GM21723 (cell line): ENCODE data around the gene STIM1.
"Not testable (repeated sequence)": the region's sequence is repeated elsewhere in the genome, so short reads cannot be mapped to it uniquely, and the experiment has no call there.

Source experiments
- ATAC-seq: cut with Tn5 transposase; IDR thresholded peaks from one replicate; pipeline ENCODE4 v1.9.1; 2021; ENCODE audit warnings: mild to moderate bottlenecking, moderate library complexity; ENCODE audit not compliant: unreplicated experiment

STIM1 gene

DNA sequence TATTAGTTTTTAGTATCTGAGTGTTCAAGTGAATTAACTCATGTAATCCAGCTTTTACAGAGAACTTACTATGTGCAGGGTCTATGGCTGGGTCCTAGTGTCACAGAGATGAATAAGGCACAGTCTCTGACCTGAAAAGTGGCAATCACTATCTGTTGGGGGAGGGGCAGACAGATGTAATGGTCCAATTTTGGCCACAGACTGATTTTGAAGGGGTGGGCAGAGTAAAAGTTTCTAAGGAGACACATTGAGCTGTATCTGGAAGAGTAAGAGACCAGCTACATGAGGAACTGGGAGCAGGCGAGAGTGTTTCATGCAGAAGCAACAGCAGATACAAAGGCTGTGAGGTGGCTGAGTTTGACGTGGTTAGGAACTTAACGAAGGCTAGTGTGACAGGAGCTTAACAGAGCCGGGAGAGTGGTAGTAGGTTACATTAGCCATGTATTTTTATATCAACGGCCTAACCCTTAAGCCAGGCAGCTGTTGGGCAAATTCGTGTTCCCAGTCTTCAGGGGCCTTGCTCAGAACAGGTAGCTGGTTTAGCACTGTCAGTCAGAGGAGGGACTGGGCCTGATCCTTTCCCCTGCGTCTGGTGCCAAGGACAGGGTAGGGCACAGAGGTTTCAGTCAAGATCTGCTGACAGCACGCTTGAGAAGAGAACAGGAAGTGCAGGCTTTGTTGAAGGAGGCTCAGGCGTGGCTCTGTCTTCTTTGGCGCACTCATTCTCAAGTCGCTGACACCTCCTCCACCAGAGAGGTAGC is 1.4 kb upstream of the STIM1 start:
- ATAC-seq = peak; percentile 42

DNA sequence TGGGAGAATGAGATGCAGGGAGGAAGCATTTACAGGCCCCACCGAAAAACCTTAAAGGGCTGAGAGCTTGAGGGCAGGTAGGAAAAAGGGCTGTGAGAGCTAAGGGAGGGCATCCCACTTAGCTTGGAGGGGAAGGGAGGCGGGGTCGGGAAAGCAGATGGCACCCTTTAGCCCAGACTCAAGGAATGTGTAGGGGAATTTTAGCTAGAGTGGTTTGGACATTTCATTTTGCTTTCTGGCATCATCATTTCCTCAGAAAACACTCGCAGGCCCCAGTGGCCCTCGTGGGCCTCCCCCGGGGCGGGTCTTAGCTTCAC is 846 bp upstream of the STIM1 start:
- no peak for ATAC-seq

DNA sequence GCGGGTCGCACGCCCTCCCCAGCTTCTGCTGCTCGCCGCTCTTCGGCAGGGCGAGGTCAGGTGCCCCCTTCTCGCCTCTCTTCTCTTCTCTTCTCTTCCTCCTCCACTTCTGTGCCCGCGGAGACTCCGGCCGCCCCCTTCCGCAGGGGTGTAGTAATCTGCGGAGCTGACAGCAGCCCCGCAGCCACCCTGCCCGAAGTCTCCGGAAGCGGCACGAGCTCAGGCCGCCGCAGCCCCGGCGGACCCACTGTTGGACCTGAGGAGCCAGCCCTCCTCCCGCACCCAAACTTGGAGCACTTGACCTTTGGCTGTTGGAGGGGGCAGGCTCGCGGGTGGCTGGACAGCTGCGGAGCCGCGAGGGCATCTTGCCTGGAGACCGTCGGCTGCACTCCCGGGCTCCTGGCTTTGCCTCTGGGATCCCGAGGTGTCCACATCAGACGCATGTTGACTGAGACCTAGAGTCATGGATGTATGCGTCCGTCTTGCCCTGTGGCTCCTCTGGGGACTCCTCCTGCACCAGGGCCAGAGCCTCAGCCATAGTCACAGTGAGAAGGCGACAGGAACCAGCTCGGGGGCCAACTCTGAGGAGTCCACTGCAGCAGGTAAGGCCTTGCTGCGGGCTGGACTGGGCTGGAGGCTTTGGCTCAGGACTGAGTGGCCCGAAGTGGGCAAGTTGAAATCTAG is 486 bp downstream of the STIM1 start:
- peak; percentile 17 for ATAC-seq

DNA sequence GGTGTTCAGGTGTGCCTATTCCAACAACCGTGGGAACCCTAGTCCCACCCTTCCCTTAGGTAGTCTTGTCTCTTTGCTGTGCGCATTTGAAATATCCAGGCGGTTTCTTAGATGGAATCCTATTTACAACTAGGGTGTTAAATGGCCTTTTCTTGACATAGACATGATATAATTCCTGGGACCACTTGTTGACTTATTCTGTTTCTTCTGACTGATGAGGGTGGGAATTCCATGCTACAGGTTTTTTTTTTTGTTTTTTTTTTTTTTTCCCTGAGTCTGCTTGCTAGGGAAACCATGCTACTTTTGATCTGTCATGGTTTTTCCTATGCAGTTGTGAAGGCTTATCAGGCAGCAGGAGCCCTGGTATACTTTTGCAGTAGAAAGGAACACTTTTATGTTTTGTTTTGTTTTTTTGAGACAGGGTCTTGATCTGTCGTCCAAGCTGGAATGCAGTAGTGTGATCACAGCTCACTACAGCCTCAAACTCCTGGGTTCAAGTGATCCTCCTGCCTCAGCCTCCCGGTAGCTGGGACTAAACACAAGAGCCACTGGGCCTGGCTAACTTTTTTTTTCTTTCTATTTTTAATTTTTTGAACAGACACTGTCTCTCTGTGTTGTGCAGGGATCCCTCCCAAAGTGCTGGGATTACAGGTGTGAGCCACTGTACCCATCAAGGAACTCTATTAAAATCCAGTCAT is 1.5 kb downstream of the STIM1 start:
- no peak for ATAC-seq

DNA sequence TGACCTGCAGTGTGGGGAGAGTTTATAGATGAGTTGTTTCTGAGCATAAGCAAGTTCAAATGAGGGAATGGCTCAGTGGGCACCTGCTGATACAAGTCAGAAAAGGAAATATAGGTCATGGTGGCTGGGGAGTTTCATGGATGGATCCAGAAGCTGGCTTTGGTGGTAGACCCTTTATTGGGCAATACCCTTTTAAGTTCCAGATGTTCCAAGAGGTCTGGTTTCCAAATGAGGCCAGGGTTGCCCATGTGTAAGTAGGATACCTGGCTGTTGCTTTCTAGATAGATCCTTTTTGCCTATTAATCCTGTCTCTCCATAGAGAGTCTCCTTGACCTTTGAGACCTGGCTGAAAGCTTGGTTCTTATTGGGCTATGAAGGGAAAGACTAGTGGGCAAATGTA is 2.2 kb downstream of the STIM1 start:
- no peak for ATAC-seq

DNA sequence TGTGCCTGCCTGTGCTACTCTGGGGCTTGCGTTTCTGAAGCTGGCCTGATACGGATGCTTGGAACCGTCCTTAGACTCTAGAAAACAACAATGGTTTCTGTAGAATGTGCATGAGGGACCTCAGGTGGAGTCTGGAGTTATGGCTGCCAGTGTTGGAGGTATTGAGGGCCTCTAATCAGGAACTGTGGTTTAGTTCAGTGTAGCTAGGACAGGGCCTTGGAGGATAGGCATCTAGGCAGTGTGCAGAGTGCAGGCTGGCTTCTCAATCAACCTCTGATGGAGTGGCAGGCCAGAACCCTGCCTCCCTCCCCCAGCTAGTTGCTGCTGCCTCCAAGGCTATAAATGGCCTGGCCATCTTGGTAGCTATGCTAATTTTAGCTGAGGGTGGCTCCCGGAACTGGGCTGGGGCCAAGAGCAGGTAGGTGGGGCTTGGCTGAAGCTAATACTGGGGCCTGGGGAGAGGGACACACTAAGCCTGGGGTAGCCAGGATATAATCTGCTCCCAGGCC is 4.0 kb downstream of the STIM1 start:
- peak; percentile 46 for ATAC-seq

DNA sequence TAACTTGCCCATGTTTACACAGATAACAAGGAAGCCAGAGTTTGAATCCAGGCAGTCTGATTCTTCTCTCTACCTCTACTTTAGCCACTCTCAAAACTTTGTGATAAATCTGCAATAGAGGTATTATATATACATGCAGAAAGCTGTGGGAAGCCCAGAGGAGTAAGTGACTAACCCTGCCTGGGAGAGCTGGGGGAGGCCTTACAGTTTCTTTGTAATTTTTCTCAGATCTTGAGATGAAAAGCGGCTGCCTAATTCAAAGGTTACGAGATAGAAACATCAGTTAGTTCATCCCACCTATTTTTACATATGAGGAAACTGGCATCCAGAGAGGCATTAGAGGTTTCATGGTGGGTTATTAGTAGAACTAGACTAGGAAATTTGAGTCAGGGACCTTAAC is 4.9 kb downstream of the STIM1 start:
- ATAC-seq = no peak

DNA sequence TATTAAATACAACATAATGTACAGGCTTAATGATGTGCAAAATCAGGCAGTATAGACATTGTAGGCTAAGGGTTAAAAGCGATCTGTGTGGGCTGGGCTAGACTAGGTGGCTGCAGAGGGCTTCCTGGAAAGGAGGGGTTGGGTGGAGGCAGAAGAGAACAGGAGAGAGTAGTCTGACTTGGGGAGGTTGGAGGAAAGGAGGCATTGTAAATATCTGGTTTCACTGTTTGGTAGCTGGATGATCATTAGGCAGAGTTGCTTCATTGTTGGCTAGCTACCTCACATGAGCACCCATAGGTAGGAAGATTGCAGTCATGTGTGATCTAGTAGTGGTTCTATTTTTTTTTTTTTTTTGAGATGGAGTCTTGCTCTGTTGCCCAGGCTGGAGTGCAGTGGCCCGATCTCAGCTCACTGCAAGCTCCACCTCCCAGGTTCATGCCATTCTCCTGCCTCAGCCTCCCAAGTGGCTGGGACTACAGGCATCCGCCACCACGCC is 5.5 kb downstream of the STIM1 start:
- ATAC-seq = not testable (repeated sequence)

DNA sequence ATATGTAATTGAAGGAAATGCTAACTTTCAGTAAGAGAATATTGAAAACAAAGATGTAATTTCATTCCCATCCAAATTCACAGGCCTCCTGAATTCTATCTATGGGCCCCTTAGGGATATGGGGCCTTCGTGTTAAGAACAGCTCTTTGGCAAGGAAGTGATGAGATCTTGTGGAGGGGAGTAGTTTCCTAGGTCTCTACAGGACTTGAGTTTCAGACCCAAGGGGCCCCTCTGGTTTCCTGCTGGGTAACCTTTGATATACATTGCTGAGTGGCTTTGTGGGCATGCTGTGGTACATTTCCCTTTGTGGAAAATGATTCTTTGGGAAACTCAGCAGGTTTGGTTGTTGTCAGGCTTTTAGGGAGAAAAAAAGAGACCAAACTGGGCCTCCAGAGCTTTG is 6.2 kb downstream of the STIM1 start:
- ATAC-seq = no peak

DNA sequence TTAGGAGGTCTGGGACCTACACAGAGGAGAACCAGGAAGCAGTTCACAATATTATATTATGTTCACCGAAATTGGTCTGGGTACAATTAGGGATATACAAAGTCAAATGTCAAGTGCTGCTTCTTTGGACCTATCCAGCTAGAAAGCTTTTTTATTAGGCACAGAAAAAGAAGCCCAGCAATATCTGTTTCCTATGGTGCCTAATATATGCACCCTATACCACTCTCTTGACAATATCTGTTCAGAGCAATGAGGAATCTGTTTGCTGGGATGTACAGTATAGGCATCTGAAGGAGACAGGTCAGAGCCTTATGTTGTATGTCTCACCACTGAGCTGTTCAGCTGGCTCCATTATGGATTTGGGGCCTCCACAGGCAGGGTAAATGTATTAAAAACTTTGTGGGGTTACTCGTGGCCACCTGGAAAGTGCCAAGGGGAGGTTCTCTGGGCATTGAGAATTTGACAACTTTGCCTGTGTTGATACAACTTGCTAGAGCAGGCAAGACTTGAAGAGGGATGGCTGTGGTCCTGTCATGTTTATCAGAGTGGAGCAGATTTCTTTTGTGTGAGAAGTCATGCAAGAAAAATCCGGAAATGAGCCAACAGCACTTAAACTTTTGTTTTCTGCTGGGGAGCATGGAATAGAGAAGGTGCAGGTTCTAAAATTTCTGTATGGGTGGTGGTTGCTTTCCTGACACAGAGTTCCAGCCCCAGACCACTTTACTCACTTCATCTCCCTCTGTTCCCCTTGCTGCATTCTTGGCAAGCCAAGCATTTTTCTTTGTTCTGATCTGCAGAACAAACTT is 10.1 kb downstream of the STIM1 start:
- ATAC-seq = peak; percentile 38

DNA sequence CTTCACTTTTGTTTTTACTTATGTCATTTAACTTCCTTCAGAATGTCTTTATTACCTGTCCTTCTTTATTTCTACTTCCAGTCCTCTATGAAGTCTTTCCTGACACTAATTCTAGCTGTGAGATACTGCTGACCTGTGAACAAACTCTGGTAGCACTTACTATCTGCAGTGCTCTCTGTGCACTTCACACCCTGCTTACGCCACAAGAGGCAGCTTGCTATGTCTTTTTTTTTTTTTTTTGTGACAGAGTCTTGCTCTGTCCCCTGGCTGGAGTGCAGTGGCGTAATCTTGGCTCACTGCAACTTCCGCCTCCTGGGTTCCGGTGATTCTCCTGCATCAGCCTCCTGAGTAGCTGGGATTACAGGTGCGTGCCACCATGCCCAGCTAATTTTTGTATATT is 10.7 kb downstream of the STIM1 start:
- ATAC-seq = peak; percentile 47

DNA sequence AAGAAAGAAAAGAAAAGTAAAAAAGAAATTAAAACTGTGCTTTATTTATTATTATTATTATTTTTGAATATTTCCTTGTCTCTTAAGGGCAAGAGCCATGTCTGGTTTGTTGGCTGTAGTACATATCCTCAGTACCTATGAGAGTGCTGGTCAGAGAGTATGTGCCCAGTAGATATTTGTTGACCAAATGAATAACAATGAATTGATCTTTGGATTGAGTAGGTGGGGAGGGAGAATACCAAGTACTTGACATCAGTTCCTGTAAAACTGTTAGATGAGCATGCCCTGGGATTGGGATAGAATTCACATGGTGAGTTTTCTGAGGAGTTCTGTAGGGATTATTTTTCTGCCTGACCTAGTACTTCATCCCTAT is 11.4 kb downstream of the STIM1 start:
- no peak for ATAC-seq

DNA sequence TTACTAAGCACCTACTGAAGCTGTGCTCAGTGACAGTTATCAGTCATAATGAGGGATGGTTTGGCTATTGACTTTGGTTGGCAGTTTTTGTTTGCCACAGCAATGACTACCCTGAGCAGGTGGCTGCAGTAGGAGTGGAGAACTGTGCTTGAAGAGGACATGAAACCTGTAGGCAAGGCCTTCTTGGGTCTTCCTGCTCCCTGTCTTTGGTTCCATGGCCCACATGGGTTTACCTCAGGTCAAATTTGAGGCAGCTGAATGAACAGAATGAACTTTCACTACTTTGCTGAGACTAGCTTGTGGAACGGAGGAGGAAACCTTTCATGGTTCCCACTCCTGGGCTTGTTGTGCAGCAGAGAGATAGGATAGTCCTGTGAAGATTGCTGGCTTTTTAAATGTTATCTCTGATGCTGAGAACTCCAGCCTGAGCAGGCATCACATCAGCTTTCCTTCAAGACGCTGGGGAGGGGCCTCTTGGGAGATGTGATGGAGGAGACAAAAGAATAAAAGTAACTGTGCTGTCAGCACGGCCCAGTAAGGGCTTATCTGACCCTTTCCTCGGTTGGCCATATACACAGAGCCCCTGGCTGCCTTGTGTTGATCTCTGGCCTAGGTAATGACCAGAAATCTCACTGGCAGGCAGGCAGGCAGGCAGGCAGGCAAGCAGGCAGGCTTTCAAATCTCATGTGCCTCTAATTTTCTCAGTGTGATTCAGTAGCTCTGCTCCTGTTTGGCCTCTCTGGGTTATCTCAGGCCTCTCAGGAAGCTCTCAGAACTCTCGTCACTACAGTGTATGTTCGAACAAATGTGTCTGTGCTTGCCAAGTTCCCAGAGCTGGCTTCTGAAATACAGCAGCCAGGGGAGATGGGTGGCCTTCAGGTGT is 12.0 kb downstream of the STIM1 start:
- ATAC-seq = peak; percentile 53

DNA sequence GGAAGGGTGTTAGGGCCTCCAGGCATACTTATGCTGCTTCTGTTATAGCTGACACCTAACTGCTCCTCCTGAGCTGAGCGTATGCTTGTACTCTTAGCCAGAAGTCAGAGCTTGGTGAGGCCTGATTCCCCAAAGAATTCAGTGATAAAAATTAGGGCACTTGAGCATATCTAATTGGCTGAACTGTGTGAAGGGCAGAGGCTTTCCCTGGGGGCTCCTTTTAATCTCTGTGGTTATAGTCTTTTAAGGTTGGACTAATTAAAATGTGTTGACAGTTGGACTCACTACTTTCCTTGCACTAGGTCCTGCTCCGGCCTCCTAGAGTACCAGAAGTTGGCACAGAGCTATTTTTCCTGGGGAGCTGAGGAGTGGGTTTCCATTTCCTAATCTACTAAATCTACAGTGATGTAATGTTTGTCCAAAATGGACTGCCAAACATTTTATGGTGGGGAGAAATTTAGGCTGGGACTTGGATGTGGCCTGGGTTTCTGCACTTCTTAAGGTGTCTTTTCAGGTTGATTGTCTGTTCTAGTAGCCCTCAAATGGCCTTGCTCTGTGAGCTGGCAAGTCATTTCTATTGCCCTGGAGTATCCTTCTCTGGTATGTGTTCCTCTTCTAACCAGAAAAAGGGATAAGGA is 18.4 kb downstream of the STIM1 start:
- no peak for ATAC-seq

DNA sequence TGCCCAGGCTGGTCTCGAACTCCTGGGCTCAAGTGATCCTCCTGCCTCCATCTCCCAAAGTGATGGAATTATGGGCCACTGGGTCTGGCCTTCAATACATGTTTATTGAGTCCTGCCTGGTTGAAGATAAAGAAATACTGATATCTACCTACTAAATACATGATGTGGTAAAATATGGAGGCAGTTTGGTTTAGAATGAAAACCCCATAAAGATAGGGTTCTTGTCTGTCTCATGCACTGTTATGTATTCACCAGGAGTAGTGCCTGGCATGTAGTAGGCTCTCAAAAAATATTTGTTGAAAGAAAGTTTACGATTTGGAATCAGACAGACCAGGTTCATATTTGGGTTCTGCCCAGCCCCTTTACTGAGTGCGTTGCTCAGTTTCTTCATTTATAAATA is 21.1 kb downstream of the STIM1 start:
- no peak for ATAC-seq

DNA sequence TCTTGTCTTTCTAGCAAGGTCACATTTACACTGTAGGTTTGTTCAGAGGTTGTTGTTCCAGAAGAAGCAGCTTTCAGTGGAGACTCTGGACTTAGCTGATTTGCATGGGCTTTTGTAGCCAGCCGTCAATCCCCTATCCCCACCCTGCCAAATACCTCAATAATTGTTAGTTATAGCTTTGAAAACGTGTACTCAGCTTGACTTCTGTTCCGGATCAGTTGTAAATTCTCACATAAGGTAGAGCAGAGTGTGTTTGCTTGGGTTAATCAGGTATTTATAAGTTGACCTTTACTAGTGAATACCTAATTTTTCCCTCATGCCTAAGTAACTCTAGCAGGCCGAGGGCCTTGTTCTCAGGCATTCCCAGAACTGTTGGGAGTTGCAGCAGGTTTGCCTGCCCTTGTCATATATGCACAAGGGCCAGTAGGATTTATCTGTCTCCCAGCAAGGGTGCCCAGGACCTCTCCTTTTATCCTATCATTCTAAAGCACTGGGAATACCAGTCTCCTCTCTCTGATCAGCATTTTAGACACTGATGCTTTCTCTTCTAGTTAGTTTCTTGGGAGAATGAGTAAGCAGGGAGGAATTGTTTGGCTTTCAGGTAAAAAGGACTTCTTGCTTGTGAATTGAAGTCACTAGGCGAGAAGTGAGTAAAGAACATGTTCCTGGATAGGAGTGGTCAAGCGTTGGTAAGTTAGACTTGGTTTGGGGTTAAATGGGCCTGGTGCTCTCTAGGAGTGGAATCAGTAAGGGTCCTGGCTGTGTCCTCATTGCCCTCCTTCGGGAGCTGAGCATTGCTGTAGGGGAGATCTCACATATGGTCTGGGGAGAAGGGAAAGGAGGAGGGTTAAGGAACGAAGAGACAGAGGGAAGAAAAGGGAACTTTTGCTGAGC is 22.1 kb downstream of the STIM1 start:
- ATAC-seq = no peak

DNA sequence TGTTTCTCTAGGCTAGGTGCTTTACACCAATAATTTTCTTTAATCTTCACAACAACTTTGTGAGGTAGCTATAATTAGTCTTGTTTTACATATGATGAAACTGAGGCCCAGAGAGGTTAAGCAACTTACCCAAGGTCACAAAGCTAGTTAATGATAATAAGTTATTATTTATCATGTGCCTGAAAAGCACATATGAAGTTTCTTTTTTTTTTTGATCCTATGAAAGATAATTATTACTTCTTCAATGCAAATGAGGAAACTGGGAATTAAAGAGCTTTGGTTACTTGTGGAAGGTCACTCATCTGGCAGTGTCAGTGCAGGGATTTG is 22.8 kb downstream of the STIM1 start:
- ATAC-seq = no peak

DNA sequence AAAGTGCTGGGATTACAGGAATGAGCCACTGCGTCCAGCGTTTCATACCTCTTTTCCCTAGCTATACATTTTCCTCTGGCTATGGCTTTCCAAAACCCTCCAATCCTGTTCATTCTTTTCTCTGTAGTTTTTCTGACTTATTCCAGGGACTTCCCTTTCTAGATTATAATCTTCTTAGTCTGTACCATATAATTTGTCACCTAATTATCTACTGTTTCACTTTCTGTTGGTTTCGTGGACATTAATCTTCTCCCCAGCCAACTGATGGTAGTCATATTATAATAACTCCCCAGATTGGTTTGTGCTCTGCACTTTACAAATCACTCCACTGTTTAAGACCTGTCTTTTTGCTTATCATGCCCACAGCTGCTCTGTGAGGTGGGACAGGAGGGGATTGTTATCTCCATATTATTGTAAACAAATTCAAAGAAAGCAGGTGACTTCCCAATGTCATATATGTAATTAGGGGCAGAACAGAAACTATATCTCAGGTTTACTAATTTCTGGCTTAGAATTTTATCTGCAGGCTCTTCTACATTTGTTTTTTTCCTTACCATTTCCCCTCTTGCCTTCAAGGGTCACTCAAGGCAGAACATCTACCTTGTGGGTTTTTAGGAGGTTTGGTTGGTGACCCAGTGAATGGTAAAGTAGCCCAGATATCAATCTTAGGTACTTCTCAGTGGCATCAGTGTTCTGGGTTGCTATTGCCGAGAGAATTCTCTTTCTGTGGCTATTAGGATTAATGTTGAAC is 23.9 kb downstream of the STIM1 start:
- peak; percentile 43 for ATAC-seq
